Measurements from ENCODE around the gene PARD3B.

The PARD3B gene

DNA sequence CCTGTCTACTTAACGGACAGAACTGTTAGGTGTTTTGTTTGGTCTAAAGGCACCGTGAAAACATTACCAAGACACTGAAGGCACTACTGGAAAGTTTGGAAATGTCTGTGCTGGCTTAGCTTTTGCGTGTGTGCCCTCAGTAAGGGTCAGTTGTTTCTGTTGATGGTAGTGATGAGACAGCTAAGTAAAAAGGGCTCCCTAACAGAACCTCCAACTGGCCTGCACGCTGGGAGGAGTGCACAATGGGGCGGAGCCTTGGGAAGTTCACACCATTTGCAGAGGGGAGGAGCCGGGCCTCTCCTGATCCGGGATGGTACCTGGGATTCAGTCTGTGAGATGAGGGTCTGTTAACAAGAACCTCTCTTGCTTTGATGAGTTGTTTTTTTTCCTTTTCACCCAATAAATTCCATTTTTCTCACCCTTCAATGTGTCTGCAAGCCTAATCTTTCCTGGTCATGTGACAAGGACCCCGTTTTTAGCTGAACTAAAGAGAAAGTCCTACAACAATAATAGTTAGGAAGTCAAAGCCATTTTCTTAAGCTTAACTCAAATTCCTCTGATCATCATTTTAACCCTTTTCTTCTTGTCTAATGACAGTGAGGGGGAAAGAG, 368.7 kb downstream of the PARD3B start:
- DNase-seq (ENCODE audit: low read depth) = no peak
- no peak overlapping the region for H3K4me3 ChIP-seq (ENCODE audit: low read length)
- TF ChIP-seq, protein P1, sequence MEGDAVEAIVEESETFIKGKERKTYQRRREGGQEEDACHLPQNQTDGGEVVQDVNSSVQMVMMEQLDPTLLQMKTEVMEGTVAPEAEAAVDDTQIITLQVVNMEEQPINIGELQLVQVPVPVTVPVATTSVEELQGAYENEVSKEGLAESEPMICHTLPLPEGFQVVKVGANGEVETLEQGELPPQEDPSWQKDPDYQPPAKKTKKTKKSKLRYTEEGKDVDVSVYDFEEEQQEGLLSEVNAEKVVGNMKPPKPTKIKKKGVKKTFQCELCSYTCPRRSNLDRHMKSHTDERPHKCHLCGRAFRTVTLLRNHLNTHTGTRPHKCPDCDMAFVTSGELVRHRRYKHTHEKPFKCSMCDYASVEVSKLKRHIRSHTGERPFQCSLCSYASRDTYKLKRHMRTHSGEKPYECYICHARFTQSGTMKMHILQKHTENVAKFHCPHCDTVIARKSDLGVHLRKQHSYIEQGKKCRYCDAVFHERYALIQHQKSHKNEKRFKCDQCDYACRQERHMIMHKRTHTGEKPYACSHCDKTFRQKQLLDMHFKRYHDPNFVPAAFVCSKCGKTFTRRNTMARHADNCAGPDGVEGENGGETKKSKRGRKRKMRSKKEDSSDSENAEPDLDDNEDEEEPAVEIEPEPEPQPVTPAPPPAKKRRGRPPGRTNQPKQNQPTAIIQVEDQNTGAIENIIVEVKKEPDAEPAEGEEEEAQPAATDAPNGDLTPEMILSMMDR (conservative IDR thresholded peaks at IDR 0.05; ENCODE audit: low read depth, low read length) = no peak

GRCh38 chr2:204914708-204915107, 369.4 kb downstream of the PARD3B start:
- TF ChIP-seq, protein P1 (conservative IDR thresholded peaks at IDR 0.05; ENCODE audit: low read depth, low read length) = no peak
- H3K4me3 ChIP-seq (ENCODE audit: low read length) = no peak overlapping the region
- no peak for DNase-seq (ENCODE audit: low read depth)

DNA sequence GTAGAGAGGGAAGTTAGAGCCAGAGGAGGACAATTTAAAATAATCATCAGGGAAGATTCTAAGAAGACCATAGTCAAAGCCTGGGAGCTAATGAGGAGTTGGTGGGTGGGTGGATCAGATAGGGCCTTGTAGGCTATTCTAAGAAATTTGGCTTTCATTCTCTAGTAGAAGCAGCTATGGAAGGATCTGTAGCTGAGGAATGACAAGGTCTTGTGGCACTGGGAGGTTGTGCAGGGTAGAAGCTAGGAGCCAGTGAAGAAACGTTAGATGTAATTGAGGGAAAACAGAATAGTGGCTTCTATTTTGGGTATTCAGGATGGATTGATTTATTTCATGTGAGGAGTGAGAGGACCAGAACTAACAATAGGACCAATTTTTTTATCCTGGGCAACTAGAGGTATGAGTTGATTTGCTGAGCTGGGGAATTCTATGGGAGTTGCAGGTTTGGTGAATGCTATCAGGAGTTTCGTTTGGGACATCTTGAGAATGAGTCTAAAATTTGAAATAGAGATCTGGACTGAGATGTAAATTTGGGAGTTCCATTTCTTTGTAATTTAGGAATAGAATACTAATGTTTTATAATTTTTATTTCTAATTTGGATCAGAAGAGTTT, 371.9 kb downstream of the PARD3B start:
- DNase-seq (ENCODE audit: low read depth) = no peak
- no peak overlapping the region for H3K4me3 ChIP-seq (ENCODE audit: low read length)
- TF ChIP-seq, protein P1 (conservative IDR thresholded peaks at IDR 0.05; ENCODE audit: low read depth, low read length) = no peak

- DNase-seq (ENCODE audit: low read depth) = no peak
- TF ChIP-seq, protein P1 (conservative IDR thresholded peaks at IDR 0.05; ENCODE audit: low read depth, low read length) = no peak
- H3K4me3 ChIP-seq (ENCODE audit: low read length) = no peak overlapping the region
These were observed 375.5 kb downstream of the PARD3B start for GRCh38 chr2:204920776-204921175.

DNA sequence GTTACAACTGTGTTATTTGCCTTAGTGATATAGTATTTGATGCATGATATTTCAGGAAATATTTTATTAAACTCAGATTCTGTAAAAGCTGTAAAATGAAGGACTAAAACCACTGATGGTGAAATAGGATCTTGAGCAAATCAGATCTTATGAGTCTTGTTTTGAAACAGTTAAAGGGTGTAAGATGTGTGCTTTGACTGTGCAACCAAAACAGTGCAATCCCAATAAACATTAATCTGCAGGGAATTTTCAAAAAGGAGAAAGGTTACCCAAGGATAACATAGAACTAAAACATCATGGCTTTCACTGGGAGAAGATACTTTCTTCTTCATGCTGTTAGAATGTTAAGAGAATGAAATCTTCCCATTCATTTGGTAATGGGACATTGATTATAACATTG, 378.7 kb downstream of the PARD3B start:
- TF ChIP-seq, protein P1 (conservative IDR thresholded peaks at IDR 0.05; ENCODE audit: low read depth, low read length) = no peak
- no peak for DNase-seq (ENCODE audit: low read depth)
- no peak overlapping the region for H3K4me3 ChIP-seq (ENCODE audit: low read length)

DNA sequence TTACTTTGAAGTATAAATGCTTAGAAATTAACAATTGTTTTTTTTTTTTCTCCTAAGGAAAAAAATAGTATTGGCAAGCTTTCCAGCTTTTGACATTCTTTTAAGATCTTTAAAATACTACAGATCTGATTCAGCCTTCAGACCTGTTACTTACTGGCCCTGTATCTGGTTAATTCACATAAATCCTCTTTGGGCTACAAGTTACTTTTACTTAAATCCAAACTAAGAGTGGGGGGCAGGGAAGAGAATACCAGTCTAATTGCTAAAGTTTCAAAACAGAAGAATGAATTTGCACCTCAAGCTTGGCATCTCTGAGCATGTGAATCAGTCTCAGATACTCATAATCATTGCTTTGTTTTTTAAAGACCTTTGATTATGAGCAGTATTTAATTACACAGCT, 386.3 kb downstream of the PARD3B start:
- DNase-seq (ENCODE audit: low read depth) = peak; percentile 90
- TF ChIP-seq, protein P1 (conservative IDR thresholded peaks at IDR 0.05; ENCODE audit: low read depth, low read length) = no peak
- no peak overlapping the region for H3K4me3 ChIP-seq (ENCODE audit: low read length)

GRCh38 chr2:204933735-204934374, 388.6 kb downstream of the PARD3B start:
- DNase-seq (ENCODE audit: low read depth) = no peak
- TF ChIP-seq, protein P1 (conservative IDR thresholded peaks at IDR 0.05; ENCODE audit: low read depth, low read length) = no peak
- H3K4me3 ChIP-seq (ENCODE audit: low read length) = no peak overlapping the region

All from retinal pigment epithelial cell (primary cell).